Osteoblast (primary cell): ENCODE results near the gene ADAM10. TPM values are rescaled to one million over a fixed set of nuclear protein-coding genes. Genes with fewer than 3 reads are reported as not detected.

Source experiments
- DNase-seq: peaks from one replicate; pipeline ENCODE4 v3.0.0; 2011; ENCODE audit warnings: low spot score, mixed read lengths; ENCODE audit not compliant: insufficient read length; ENCODE audit errors: missing footprints
- H2AFZ ChIP-seq: 2 replicates; pipeline ENCODE4 v1.6.0; 2011; ENCODE audit warnings: mild to moderate bottlenecking, low read length
- H3K27ac ChIP-seq: 2 replicates; pipeline ENCODE4 v1.5.1; 2011; ENCODE audit warnings: mild to moderate bottlenecking, low read depth, low read length, moderate library complexity
- H3K27me3 ChIP-seq: 2 replicates; pipeline ENCODE4 v1.6.0; 2012; ENCODE audit warnings: mild to moderate bottlenecking, control low read depth, inconsistent platforms, low read length, moderate library complexity; ENCODE audit not compliant: insufficient read depth
- H3K36me3 ChIP-seq: 2 replicates; pipeline ENCODE4 v1.5.1; 2011; ENCODE audit warnings: mild to moderate bottlenecking, low read length, control low read depth, moderate library complexity; ENCODE audit not compliant: insufficient read depth
- H3K4me1 ChIP-seq: 2 replicates; pipeline ENCODE4 v1.5.1; 2011; ENCODE audit warnings: mild to moderate bottlenecking, low read length, control low read depth, moderate library complexity; ENCODE audit not compliant: insufficient read depth
- H3K4me2 ChIP-seq: 2 replicates; pipeline ENCODE4 v1.6.0; 2011; ENCODE audit warnings: mild to moderate bottlenecking, low read length; ENCODE audit not compliant: insufficient read depth
- H3K4me3 ChIP-seq: fragments of 200-600 bp; sonication (generic); 3 replicates; pipeline ENCODE4 v1.5.1; 2012; ENCODE audit warnings: mild to moderate bottlenecking, low read length, inconsistent platforms; ENCODE audit not compliant: insufficient read depth
- H3K79me2 ChIP-seq: 2 replicates; pipeline ENCODE4 v1.6.0; 2012; ENCODE audit warnings: mild to moderate bottlenecking, low read length, control low read depth, inconsistent platforms; ENCODE audit not compliant: insufficient read depth
- H3K9me3 ChIP-seq: 2 replicates; pipeline ENCODE4 v1.5.1; 2011; ENCODE audit warnings: low read depth, low read length, control low read depth
- H4K20me1 ChIP-seq: 2 replicates; pipeline ENCODE4 v1.6.0; 2012; ENCODE audit warnings: mild to moderate bottlenecking, low read length, control low read depth; ENCODE audit not compliant: insufficient read depth
- total RNA-seq: library from RNA; depleted of rRNA; stranded (reverse); fragments of >200 nt; gene quantifications from 2 replicates; pipeline ENCODE4 v1.2.3, GENCODE V29; 2012
- TF ChIP-seq, protein P1 (sequence below): IDR thresholded peaks from 2 replicates; pipeline ENCODE4 v1.5.1; 2011; ENCODE audit warnings: mild to moderate bottlenecking, low read depth, low read length, moderate library complexity; ENCODE audit errors: extremely low read depth

Gene ADAM10
- total RNA-seq, 1 donor, result 122 TPM

DNA sequence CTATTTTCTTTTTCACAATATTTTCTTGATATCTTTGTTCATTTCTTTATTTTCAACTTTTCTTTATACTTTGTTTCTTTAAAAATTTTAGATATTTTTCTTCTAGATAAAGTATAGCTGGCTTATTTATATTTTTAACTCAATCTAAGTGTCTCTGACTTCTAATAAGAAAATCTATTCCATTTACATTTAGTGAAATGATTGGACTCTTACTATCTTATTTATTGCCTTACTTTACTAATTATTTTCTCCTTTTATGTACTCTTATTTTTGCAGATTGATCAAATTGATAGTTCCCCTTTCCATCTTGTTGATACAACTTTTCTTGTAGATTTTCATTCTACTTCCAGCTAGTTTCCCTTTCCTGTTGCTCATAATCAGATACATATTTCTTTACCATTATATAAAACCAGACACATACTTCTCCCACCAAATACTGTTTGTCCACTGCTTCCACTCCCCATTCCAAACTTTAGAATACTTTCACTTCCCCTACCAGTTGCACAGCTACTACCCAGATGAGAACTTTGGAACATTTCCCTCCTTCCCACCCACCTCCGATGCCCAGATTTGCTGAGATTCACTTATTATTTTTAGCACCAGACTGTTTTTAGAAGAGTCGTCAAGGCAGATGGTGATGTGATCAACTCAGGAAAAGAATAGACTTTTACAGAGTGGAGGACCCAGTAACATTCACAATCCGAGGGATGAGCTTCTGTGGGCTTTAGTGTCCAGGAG lies 166.2 kb downstream of the ADAM10 start:
- no peaks in the 10 kb centered on the region for H3K9me3 ChIP-seq
- no peak for DNase-seq
- no peak overlapping the region for H3K4me2 ChIP-seq
- H3K27ac ChIP-seq, result no peak overlapping the region
- TF ChIP-seq, protein P1, sequence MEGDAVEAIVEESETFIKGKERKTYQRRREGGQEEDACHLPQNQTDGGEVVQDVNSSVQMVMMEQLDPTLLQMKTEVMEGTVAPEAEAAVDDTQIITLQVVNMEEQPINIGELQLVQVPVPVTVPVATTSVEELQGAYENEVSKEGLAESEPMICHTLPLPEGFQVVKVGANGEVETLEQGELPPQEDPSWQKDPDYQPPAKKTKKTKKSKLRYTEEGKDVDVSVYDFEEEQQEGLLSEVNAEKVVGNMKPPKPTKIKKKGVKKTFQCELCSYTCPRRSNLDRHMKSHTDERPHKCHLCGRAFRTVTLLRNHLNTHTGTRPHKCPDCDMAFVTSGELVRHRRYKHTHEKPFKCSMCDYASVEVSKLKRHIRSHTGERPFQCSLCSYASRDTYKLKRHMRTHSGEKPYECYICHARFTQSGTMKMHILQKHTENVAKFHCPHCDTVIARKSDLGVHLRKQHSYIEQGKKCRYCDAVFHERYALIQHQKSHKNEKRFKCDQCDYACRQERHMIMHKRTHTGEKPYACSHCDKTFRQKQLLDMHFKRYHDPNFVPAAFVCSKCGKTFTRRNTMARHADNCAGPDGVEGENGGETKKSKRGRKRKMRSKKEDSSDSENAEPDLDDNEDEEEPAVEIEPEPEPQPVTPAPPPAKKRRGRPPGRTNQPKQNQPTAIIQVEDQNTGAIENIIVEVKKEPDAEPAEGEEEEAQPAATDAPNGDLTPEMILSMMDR, result no peak
- H3K79me2 ChIP-seq, result no peaks in the 10 kb centered on the region
- H3K4me3 ChIP-seq, result no peak overlapping the region
- H3K36me3 ChIP-seq, result no peaks in the 10 kb centered on the region
- H4K20me1 ChIP-seq, result no peaks in the 10 kb centered on the region
- no peak overlapping the region for H2AFZ ChIP-seq
- H3K27me3 ChIP-seq, result peaks cover 4% of the 10 kb centered on the region
- H3K4me1 ChIP-seq, result no peaks in the 10 kb centered on the region

DNA sequence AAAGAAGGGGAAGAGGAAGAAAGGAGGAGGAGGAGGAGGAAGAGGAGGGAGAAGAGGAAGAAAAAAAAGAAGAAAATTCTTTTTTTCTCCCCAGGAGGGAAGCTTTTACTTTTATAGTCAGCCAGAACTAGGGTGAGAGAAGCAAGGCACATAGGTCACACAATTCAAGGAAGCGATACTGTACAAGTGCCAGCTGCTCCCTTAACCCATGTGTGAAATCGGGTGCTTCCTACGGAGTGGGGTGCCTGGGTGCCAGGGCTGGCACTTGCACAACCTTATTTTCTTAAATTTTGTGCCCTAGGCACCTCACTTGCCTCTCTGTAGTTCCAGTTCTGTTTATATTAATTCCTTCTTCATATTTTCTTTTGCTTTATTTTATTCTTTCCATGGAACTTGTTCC lies 167.3 kb downstream of the ADAM10 start:
- no peak overlapping the region for H2AFZ ChIP-seq
- no peak for DNase-seq
- no peaks in the 10 kb centered on the region for H4K20me1 ChIP-seq
- TF ChIP-seq, protein P1, result no peak
- no peaks in the 10 kb centered on the region for H3K9me3 ChIP-seq
- H3K79me2 ChIP-seq, result no peaks in the 10 kb centered on the region
- H3K27me3 ChIP-seq, result peaks cover 4% of the 10 kb centered on the region
- no peaks in the 10 kb centered on the region for H3K4me1 ChIP-seq
- no peaks in the 10 kb centered on the region for H3K36me3 ChIP-seq
- no peak overlapping the region for H3K4me3 ChIP-seq
- H3K27ac ChIP-seq, result no peak overlapping the region
- H3K4me2 ChIP-seq, result no peak overlapping the region

DNA sequence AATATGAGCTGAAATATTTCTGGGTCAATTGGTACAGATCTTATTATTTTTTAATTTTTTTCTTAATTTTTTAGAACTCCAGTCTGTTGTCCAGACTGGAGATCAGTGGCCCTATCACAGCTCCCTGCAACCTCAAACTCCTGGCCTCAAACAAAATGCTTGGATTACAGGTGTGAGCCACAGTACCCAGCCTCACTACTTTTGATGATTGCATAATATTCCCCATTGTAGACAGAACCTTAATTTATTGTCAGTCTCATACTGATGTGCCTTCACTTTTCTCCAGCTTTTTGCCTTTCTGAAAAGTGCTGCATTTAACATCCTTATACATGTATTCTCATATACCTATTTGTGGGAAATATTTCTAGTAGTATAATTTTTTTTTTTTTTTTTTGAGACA lies 172.8 kb downstream of the ADAM10 start:
- H2AFZ ChIP-seq, result no peak overlapping the region
- no peaks in the 10 kb centered on the region for H3K79me2 ChIP-seq
- no peak overlapping the region for H3K27ac ChIP-seq
- no peak overlapping the region for H3K4me2 ChIP-seq
- no peak overlapping the region for H3K4me3 ChIP-seq
- no peak for DNase-seq
- no peaks in the 10 kb centered on the region for H3K27me3 ChIP-seq
- H4K20me1 ChIP-seq, result no peaks in the 10 kb centered on the region
- H3K36me3 ChIP-seq, result no peaks in the 10 kb centered on the region
- TF ChIP-seq, protein P1, result no peak
- H3K4me1 ChIP-seq, result no peaks in the 10 kb centered on the region
- no peaks in the 10 kb centered on the region for H3K9me3 ChIP-seq

DNA sequence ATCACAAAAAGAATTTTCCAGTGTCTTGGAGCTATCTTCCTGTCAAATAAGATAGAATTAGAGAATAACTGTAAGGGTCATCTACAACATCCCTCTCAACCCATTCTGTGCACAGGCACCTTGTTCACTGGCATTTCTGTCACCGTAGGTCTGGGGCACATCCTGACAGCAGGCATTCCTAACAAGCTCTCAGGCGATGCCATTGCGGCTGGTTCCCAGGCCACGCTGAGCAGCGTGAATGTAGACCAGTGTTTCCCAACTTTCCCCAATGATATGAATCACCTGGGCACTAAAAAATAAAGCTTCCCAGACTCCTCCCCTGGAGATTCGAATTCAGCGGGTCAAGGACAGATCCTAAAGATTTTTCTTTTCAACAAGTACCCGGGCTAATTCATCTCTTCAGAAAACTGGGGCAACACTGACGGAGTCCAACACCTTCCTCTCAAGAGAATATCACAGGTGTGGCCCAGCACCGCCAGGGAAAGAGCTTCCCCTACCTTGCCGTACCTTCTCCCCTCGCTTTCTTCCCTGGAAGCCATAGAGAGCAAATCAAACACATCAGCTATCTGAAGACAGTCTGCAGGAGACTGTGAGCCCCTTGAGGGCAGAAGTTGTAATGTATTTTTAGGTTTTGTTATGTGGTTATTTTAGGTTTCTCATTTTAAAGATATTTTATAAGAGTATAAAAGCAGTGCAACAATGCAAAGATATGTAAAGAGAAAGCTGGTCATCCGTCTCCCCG lies 174.3 kb downstream of the ADAM10 start:
- Histone ChIP-seq H2AFZ (no peak overlapping the region), H3K27me3 (no peaks in the 10 kb centered on the region), H3K4me2 (no peak overlapping the region), H3K4me1 (no peaks in the 10 kb centered on the region), H3K36me3 (no peaks in the 10 kb centered on the region), H4K20me1 (no peaks in the 10 kb centered on the region), H3K27ac (no peak overlapping the region), H3K9me3 (no peaks in the 10 kb centered on the region), H3K79me2 (no peaks in the 10 kb centered on the region), H3K4me3 (no peak overlapping the region)
- DNase-seq, result no peak
- TF ChIP-seq, protein P1, result no peak
